HTR-8/SVneo (cell line): ENCODE measurements around the gene CFAP58.
A peak's percentile ranks its signal among the peaks of the same experiment; 100 is the strongest.
"Not testable (repeated sequence)": the region's sequence is repeated elsewhere in the genome, so short reads cannot be mapped to it uniquely, and the experiment has no call there.

Experiments used
- DNase-seq: peaks from one replicate; pipeline ENCODE4 v3.0.0; 2011; ENCODE audit warnings: low spot score, mixed read lengths; ENCODE audit not compliant: insufficient read length
- FAIRE-seq: peaks from 2 replicates; lab custom pipeline; 2011; peaks lifted over from hg19 to GRCh38; lab: Jason Lieb, UNC

The CFAP58 gene

DNA sequence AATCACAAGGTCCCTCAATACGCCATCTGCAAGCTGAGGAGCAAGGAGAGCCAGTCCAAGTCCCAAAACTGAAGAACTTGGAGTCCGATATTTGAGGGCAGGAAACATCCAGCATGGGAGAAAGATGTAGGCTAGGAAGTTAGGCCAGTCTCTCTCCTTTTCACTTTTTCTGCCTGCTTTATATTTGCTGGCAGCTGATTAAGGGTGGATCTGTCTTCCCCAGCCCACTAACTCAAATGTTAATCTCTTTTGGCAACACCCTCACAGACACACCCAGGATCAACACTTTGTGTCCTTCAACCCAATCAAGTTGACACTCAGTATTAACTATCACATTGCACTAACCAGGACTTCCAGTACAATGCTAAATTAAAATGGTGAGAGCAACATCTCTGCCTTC lies 115.2 kb downstream of the CFAP58 start:
- DNase-seq, FAIRE-seq: not testable (repeated sequence)

DNA sequence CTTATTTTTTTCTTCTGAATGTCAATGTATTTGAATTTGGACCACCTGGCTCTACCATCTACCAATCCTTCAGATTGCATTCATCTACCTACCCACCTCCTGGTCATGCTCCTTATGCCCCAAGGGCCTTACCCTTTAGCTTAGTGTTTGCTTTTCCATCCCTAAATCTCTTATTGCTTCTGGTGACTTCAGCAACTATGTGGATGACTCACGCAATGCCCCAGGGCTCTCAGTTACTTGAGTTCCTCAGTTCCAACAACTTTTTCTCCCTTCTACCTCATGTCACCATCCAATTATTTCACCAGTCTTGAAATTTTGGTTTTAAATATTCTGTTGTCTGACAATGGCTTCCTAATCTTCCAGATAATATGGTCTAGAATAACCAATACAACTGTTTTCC lies 118.9 kb downstream of the CFAP58 start:
- DNase-seq = no peak

DNA sequence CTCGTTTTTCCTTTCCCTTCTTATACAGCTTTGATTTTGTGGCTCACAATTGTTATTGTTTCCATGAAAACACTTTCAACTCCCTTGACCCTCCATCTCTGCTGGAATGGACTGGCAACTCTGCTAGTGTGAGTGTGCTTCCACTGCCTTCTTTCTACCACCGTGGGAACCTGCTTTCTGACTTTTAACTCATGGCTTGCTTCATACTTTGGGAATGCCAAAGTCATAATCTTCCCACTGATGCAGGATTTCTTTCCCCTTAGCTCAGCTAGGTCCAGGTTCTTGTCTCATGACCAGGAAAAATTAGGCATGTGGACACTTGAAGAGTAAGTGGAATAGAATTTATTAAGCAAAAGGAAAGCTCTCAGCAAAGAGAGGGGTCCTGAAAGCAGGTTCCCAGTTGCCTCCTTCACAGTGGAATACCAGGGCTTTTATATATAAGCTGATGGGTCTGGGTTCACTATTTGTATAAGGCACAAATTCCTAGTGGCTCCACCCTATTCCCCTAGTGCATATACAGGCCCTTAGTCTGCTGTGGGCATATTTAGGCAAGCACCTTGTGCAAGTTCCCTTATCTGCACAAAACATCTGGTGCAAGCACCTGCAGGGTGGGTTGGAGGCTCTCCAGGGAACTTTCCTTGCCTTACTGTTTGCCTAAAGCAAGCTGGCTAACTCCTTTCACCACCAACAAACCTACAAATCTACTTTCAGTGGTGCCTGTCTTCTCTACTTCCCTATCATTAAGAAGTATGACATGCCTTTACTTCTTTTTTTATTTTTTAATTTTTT lies 119.5 kb downstream of the CFAP58 start:
- DNase-seq (no peak), FAIRE-seq (no peak)

More for the DNA sequence above, 118.9 kb downstream of the CFAP58 start:
- no peak for FAIRE-seq

DNA sequence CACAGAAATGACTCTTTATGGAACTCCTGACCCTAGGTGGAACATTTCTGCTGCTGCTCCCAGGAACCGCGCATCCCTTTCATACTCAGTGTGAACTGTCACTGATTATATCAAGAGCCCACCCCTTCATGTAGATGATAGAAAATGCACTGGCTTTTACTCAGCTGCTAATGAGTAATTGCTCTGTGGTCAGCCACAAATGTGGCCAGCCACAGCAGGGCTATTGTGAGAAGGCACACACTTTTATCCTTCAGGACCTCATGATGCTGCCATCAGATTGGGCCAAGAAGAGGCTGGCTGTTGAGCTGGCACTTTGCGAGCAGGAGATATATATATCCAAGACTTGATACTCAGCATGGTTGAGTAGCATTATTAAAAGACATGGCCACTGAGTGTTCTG lies 124.7 kb downstream of the CFAP58 start:
- DNase-seq (no peak), FAIRE-seq (no peak)

DNA sequence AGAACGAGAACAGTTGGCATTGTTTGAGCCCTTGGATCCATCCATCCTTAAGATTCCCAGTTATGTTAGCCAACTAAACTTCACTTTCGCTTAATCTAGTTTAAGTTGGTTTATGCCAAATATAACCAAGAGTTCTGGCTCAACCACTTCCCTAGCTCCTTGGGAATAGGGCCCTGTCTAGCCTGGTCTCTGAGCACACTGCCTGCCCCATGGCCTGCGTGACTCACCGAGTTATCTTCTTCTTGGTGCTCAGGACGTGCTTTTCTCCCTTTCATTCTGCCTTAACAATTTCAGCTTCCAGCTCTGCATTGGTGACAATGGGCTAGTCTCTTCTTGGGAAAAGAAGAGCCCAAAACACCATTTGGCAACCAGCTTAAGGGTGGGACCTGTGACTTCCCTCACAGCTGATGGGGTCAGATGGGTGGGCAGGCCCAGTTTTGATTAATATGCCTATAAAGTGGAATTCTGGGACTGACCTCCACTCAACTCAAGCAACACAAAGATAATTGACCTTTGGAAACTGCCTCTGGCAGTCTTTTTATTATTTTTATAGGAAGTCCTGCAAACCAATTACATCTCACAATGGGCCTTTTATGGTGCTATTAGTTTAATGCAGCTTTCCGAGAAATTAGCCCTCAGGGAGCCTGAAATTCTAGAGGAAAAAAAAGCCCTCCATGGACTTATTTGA lies 126.4 kb downstream of the CFAP58 start:
- DNase-seq (no peak), FAIRE-seq (no peak)

DNA sequence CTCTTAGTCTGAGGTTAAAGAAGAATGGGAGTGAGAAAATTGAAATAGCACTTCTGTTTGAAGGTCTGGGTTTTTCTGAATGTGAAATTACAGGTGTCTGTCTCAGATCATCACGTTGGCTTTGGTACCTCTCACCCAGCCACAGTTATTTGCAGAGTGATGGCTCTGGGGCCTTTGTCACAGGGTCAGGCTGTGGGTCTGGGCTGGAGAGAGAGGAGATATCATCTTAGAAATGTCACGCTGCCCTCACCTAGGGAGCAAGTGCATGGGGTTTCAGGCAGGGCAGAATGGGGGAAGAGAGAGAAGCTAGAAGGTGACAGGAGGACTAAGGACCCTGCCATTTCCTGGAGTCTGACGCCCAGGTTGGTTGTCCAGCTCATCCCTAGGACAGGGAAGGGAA lies 127.2 kb downstream of the CFAP58 start:
- FAIRE-seq (no peak), DNase-seq (no peak)

DNA sequence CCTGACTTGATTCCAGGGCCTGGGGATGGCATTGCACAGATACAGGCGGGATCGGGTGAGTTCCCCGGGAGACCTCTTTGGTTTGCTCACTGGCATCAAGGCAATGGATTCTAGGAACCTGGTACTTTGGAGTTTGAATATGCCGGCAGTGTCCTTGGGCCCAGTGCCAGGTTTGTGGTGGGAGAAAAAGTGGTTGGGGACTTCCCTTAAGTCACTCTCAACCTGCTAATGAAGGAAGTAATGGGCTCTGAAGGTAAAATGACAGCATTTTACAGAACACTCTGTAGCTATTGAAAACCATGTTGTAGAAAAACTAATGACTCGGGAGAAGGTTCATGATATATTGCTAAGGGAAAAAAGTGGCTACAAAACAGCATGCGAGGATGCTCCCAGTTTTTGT lies 129.9 kb downstream of the CFAP58 start:
- DNase-seq (no peak), FAIRE-seq (no peak)

DNA sequence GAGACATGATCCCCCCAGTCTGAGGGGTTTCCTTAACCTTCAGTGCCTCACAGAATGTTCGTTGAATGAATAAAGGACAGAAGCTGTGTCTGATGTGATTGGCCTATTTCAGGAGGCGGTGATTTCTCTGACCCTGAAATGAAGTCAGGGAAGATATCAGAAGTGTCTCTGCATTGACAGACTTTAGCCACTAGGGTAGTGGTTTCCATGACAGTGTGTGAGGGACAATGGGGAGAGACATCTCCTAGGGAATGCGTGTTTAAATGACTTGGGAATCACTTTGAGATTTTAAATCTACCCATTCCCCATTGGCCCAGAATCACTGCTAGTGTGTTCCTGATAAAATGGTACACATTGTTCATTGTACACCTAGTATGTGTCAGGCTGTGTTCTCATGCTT lies 132.0 kb downstream of the CFAP58 start:
- DNase-seq (no peak), FAIRE-seq (no peak)

DNA sequence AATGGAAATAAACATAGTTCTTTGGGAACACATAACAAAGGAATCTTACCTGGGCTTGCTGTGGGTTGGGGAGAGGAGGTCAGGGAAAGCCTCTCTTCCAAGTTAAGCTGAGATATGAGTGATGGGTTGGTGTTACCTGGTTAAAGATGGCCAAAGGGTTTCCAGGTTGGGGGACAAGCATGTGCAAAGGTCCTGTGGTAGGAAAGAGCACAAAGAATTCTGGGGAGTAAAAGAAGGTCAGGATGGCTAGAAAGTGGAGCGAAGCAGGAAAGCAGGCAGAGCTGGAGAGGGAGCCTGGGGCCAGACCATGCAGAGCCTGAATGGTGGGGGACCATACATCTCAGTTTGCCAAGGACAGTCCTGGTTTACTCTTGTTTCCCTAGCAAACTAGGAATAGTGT lies 133.2 kb downstream of the CFAP58 start:
- FAIRE-seq (no peak), DNase-seq (no peak)

DNA sequence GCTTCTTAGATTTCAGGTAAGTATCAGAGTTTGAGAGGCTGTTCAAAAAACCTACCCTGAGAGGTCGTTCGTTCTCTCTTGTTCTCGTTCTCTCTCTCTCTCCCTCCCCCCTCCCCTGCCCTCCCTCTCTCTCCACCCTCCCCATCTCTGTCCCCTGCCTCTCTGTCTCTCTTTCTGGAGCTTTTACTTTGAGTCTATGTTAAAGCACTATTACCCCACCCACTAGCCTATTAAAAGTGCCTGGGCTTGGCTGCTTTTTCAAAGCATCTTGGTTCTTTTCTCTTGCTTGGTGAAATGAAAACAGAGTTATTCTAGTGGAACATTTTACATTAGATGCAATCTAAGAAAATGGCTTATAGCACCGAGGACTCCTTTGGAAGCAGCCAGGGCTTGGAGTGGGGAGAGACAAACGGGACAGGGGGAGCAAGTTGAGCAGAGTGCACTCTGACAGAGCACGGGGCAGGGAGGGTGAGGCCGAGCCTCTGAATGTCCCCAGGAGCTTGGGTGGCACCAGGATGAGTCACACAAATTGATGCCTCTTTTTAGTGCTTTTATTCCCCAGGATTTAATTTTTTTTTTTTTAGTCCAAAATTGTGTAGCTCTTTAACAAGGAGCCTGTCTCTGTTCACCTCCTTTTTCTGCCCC lies 134.3 kb downstream of the CFAP58 start:
- no peak for DNase-seq
- no peak for FAIRE-seq

DNA sequence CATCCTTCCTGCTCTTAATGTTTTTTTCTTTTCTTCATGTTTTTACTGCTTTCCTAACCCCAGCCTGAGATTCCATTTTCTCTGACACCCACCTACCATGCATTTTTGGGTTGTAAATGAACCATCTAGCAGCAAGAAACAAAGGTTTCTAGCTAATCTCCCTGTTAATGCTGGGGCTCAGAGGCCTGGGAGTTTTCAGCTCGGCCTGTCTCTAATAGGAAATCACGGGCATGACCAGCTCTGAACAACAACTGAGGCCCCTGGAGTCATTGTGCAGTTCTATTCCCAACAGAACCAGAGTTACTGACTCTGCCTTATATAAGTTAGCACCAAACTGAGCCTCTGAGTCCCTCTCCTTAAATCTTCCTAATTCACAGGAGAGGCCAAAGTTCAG lies 134.8 kb downstream of the CFAP58 start:
- DNase-seq = no peak
- FAIRE-seq = no peak

DNA sequence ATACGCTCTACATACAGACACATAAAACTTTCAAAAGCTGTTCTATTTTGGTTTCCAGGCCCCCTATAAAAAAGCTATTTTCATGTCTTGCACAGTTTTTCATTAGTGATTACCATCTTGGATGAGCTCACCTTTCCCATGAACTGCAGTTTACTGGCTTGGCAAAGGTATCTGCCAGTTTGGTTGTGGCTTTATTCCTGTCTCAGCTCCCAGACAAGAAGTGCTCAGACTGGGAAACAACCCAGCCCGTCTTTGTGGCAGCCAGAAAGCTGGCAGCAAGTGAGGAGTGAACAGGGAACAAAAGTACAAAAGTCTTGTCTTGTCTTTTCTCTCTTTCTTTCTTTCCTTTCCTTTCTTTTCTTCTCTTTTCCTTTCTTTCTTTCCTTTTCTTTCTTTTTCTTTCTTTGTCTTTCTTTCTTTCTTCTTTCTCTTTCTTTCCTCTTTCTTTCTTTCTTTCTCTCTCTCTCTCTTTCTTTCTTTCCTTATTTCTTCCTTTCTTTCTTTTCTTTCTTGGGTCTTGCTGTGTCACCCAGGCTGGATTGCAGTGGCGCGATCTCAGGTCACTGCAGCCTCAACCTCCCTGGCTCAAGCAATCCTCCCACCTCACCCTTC lies 138.8 kb downstream of the CFAP58 start:
- DNase-seq (no peak), FAIRE-seq (no peak)

DNA sequence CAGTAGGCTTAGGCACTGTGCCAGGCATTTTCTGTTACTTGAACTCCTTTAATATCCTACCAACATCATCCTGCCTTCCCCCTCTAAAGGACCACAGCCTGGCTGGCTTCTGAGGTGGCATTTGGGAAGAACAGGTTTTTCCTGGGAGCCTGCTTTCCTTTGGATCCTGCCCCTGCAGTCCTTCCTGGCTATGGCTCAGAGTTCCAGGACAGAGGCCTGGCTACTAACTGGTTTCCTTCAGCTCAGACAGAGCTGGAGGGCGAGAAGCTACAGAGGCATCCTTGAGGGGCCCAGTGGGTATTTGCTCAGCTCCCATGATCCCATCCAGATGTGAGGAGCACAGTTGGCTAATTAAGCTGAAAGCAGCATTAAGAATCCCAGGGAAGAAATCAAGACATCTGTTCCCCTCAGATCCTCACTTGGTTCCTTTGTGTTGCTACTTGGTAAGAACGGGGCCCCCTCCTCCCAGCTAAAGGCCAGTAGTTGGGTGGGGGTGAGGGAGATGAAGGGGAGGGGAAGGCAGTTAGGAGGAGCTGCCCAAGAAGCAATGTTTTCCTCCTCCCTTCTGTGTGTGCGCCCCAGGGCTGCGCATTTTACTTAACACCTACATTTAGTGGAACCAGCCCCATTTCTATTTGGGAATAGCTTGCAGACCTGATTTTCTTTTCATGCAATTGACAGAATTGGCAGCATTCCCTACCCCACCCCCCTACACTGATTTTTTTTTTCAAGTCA lies 144.9 kb downstream of the CFAP58 start:
- DNase-seq (no peak), FAIRE-seq (no peak)

DNA sequence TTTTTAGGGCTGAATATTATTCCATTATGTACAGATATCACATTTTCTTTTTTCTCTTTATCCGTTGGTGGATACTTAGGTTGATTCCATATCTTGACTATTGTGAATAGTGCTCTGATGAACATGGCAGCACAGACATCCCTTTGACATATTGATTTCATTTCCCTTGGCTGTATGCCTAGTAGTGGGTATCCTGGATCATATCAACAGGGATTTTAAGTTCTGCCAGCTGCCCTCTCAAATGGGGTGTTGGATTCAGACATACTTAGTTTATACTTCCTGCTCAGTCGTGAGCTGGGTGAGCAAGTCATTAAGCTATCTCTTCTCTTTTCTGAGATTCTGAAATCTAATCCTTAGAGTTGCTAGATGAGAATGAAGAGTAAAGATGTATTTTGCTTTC lies 147.8 kb downstream of the CFAP58 start:
- DNase-seq (no peak), FAIRE-seq (no peak)

DNA sequence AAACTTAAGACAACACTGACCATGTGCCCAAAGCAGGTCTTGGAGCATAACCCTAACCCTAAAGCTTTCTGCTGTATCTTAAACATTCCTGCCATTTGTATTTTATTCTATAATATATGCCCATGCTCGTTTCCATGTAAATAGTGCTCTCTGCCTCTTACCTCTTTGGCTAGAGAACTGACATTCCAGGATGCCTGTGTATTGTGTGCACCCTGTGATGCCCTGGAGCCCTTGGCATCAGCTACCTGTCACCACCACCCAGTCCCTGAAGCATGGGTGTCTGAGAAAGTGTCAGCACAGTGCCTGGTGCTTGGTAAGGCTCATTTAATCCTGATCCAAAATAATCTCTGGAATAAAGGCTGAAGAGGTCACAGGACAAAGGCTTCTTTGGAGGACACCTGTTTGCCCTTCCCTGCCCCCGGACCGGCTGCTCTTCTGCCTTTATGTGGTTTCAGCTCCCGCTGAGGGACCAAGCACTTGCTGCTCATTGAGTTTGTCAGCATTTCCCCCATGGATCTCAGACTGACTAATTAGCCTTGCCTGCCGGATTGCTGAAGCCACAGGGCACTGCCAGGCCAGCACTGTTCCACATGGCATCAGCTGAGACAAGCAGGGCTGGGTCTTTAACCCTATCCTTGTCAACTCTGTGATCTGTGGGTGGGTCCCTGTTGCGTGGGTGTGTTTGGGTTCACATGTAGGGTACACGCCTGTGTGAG lies 148.4 kb downstream of the CFAP58 start:
- FAIRE-seq (no peak), DNase-seq (no peak)

DNA sequence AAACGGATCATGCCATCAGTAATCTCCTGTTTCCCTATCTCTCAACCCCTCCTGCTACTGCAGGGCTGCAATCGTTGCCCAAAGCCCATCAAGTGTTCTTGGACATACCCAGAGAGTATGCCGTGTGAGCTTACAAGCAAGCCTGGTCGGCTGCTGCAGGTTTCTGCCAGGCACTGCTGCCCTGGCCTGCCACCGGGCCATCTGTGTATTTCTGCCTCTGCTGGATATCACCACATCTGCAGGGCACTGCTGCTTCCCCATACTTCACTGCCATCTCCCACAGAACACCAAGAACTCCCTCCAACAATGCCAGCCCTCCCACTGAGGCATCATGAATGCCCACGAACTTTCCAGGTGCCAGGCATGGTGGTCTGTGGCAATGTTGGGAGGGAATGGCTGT lies 149.3 kb downstream of the CFAP58 start:
- FAIRE-seq (peak; percentile 20), DNase-seq (no peak)
